BE2C (cell line): Measurements from ENCODE around the gene TAF11L5. TPM values are rescaled to one million over a fixed set of nuclear protein-coding genes. Genes with fewer than 3 reads are reported as not detected.
A peak's percentile ranks its signal among the peaks of the same experiment; 100 is the strongest.
"Not testable (repeated sequence)": the region's sequence is repeated elsewhere in the genome, so short reads cannot be mapped to it uniquely, and the experiment has no call there.

Experiments
- DNase-seq: peaks from one replicate; pipeline ENCODE4 v3.0.0-alpha.2; 2020
- H3K27me3 ChIP-seq: fragments of 250-450 bp; sonication (Bioruptor Pico); 2 replicates; pipeline ENCODE4 v1.5.1; 2020; ENCODE audit warnings: mild to moderate bottlenecking
- H3K36me3 ChIP-seq: fragments of 250-450 bp; sonication (Bioruptor Pico); 2 replicates; pipeline ENCODE4 v1.5.1; 2020; ENCODE audit warnings: mild to moderate bottlenecking
- H3K4me1 ChIP-seq: fragments of 250-450 bp; sonication (Bioruptor Pico); 2 replicates; pipeline ENCODE4 v1.5.1; 2020
- H3K4me3 ChIP-seq: 2 replicates; pipeline ENCODE4 v1.5.1; 2011; ENCODE audit warnings: low read depth, low read length
- H3K9me3 ChIP-seq: fragments of 250-450 bp; sonication (Bioruptor Pico); 2 replicates; pipeline ENCODE4 v1.5.1; 2020
- polyA plus RNA-seq: library from polyadenylated mRNA; unstranded; fragments of >200 nt; gene quantifications from one replicate; pipeline ENCODE4 v1.2.1, GENCODE V29; 2012; ENCODE audit warnings: low read depth, missing spikeins; ENCODE audit not compliant: insufficient read length, insufficient read depth
- TF ChIP-seq, protein P1 (sequence below): IDR thresholded peaks from 2 replicates; pipeline ENCODE4 v1.5.1; 2012; ENCODE audit warnings: mild to moderate bottlenecking, low read depth, low read length

The TAF11L5 gene
- polyA plus RNA-seq = not detected

GRCh38 chr5:17524935-17525334, at the start of gene TAF11L5:
TAF11L5 (plus strand) TSS chr5:17525235.
- not testable (repeated sequence) for H3K27me3 ChIP-seq, H3K4me1 ChIP-seq, H3K9me3 ChIP-seq, H3K4me3 ChIP-seq, H3K36me3 ChIP-seq, DNase-seq

DNA sequence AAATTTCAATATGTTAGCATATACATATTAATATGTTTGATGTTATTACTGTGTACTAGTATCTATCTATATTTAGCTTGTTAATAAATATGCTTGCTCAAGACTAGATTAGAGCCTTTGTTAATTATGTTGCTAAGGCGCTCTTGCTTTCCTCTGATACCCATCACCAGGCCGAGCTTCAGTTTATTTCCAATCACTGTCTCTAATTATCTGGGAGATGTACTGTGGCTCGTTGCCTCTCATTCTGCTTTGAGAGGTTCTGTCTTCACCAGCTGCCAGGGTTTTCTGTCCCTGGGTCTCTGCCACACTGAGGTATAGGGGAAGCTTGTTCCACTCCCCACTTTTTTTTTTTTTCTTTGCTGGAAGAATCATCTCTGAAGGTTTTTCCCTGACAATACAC, 48.0 kb upstream of the TAF11L5 start:
- Histone ChIP-seq H3K4me1 (peaks cover 14% of the 10 kb centered on the region), H3K27me3 (no peaks in the 10 kb centered on the region), H3K9me3 (no peaks in the 10 kb centered on the region), H3K36me3 (no peaks in the 10 kb centered on the region), H3K4me3 (peak overlapping the region; percentile 33)
- TF ChIP-seq, protein P1, sequence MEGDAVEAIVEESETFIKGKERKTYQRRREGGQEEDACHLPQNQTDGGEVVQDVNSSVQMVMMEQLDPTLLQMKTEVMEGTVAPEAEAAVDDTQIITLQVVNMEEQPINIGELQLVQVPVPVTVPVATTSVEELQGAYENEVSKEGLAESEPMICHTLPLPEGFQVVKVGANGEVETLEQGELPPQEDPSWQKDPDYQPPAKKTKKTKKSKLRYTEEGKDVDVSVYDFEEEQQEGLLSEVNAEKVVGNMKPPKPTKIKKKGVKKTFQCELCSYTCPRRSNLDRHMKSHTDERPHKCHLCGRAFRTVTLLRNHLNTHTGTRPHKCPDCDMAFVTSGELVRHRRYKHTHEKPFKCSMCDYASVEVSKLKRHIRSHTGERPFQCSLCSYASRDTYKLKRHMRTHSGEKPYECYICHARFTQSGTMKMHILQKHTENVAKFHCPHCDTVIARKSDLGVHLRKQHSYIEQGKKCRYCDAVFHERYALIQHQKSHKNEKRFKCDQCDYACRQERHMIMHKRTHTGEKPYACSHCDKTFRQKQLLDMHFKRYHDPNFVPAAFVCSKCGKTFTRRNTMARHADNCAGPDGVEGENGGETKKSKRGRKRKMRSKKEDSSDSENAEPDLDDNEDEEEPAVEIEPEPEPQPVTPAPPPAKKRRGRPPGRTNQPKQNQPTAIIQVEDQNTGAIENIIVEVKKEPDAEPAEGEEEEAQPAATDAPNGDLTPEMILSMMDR = no peak
- DNase-seq = peak; percentile 76

- Histone ChIP-seq H3K4me1 (peaks cover 14% of the 10 kb centered on the region), H3K9me3 (no peaks in the 10 kb centered on the region), H3K27me3 (no peaks in the 10 kb centered on the region), H3K4me3 (peak overlapping the region; percentile 33), H3K36me3 (no peaks in the 10 kb centered on the region)
- TF ChIP-seq, protein P1 = no peak
- DNase-seq = peak; percentile 82
These were observed 47.3 kb upstream of the TAF11L5 start for GRCh38 chr5:17477573-17478265.

- no peak for DNase-seq
- no peaks in the 10 kb centered on the region for H3K9me3 ChIP-seq
- peaks cover 18% of the 10 kb centered on the region for H3K4me1 ChIP-seq
- TF ChIP-seq, protein P1 = no peak
- no peaks in the 10 kb centered on the region for H3K36me3 ChIP-seq
- no peak overlapping the region for H3K4me3 ChIP-seq
- no peaks in the 10 kb centered on the region for H3K27me3 ChIP-seq
These were observed 43.7 kb upstream of the TAF11L5 start for GRCh38 chr5:17481378-17481777.

DNA sequence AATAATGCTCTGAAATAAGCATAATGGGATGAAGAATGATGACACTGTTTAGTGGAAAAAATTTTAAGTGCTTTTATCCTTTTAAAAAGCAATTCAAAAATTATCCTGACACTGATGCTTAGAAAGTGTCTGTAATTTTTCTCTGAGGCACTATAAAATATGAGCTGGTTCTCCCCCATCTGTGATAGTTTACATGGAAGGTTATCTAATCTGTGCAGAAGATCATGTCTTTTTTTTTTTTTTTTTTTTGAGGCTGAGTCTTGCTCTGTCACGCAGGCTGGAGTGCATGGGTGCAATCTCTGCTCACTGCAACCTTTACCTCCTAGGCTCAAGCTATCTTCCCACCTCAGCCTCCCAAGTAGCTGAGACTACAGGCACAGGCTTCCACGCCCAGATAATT, 42.2 kb upstream of the TAF11L5 start:
- TF ChIP-seq, protein P1 = no peak

GRCh38 chr5:17486464-17487173, 38.4 kb upstream of the TAF11L5 start:
- not testable (repeated sequence) for H3K9me3 ChIP-seq, H3K27me3 ChIP-seq, H3K36me3 ChIP-seq, H3K4me3 ChIP-seq, DNase-seq
- peaks cover 10% of the 10 kb centered on the region for H3K4me1 ChIP-seq

More for the DNA sequence above, 42.2 kb upstream of the TAF11L5 start:
- Histone ChIP-seq H3K4me3 (no peak overlapping the region), H3K36me3 (no peaks in the 10 kb centered on the region), H3K9me3 (no peaks in the 10 kb centered on the region), H3K27me3 (no peaks in the 10 kb centered on the region), H3K4me1 (peaks cover 18% of the 10 kb centered on the region)
- DNase-seq = no peak

- H3K4me1 ChIP-seq = peaks cover 7% of the 10 kb centered on the region
- DNase-seq = no peak
- TF ChIP-seq, protein P1 = no peak
- no peaks in the 10 kb centered on the region for H3K36me3 ChIP-seq
- no peaks in the 10 kb centered on the region for H3K9me3 ChIP-seq
- H3K27me3 ChIP-seq = no peaks in the 10 kb centered on the region
- H3K4me3 ChIP-seq = no peak overlapping the region
These were observed 37.9 kb upstream of the TAF11L5 start for GRCh38 chr5:17487174-17487512.

GRCh38 chr5:17491257-17491656, 33.8 kb upstream of the TAF11L5 start:
- not testable (repeated sequence) for H3K36me3 ChIP-seq, DNase-seq, H3K9me3 ChIP-seq, H3K27me3 ChIP-seq, H3K4me3 ChIP-seq, H3K4me1 ChIP-seq
